Activated T-cell treated with anti-CD3 and anti-CD28 coated beads for 24 hours (primary cell): ENCODE measurements around the gene ALKBH4.
"Not testable (repeated sequence)": the region's sequence is repeated elsewhere in the genome, so short reads cannot be mapped to it uniquely, and the experiment has no call there.

Source experiments
- DNase-seq: peaks from one replicate; pipeline ENCODE4 v3.0.0-alpha.2; 2020; ENCODE audit warnings: low read depth

Gene ALKBH4

GRCh38 chr7:102455596-102455995, 9.1 kb downstream of the ALKBH4 start:
- DNase-seq: no peak

GRCh38 chr7:102454932-102455331, 9.7 kb downstream of the ALKBH4 start:
- DNase-seq: not testable (repeated sequence)

- DNase-seq: no peak
Measured at GRCh38 chr7:102454468-102454867, 10.2 kb downstream of the ALKBH4 start.

DNA sequence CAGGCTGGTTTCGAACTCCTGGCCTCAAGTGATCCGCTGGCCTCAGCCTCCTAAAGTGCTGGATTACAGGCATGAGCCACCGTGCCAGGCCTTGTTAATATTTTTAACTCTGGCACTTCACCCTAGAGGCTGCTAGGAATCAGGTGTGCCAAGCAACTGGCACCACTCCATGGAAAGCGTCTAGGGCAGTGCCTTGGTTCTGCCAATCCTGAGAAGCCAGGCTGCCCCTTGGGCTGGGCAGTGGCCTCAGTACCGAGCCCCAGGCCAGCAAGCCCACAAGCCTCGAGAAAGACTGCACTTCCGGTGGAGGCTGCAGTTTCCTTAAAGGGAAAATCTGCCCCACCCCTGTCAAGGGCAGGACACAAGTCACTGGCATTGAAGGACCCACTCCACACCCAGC, 11.3 kb downstream of the ALKBH4 start:
- DNase-seq: no peak

DNA sequence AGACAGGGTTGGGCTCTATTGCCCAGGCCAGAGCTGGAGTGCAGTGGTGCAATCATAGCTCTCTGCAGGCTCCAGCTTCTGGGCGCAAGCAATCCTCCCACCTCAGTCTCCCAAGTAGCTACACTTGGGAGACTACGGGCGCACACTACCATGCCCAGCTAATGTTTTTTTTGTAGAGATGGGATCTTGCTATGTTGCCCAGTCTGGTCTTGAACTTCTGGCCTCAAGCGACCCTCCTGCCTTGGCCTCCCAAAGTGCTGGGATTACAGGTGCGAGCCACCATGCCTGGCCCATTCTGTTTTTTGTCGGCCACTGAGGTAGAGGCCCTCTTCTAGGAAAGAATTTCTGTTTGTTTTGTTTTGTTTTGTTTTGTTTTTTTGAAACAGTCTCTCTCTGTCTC, 12.2 kb downstream of the ALKBH4 start:
- no peak for DNase-seq

DNA sequence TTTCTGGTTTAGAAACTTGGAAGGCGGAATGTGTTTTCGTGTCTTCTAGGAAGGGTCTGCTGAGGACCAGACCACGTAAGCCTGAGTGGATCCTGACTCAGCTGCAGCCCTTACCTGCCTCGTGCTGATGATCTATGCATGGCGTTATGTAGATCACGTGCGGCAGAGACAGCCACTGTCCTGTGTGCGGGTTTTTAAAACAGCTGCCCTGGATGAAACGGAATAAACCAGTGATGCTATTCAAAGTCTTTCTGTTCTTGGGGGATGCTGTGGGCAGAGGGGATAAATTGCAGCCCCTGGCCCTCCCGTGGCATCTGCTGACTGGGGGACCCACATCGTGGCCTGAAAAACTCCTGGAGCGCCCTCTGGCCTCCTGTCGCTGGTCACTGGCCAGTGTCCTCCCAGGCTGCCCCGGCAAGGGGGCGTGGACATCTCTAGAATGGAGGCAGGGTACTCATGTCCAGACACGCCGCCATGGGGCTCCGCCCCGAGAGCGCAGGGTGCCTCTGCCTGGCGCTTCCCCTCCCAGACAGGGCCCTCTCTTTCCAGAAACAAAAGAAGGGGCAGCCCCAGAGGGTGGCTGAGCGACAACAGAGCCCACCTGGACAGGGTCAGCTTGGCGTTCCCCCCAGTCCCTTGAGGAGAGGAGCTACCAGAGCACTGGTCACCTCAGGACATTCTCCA, 13.2 kb downstream of the ALKBH4 start:
- no peak for DNase-seq

DNA sequence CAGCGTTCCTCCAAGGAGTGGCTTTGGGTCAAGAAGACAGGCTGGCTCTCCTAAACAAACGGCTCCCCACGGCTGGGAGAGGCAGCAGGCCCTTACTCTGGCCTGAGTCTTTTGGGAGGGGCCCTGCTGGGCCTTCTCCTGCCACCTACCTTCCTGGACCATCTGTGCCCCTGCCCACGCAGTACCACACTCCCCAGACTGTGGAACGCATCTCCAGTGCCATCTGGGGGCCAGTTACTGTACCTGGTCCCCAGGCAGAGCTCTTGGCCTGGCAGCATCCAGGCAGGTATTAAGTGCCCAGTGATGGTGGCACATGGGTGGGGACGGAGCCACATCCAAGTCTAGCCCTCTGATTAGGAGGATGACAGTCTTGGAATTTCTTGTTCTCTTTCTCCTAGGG, 14.4 kb downstream of the ALKBH4 start:
- DNase-seq: peak; percentile 44

DNA sequence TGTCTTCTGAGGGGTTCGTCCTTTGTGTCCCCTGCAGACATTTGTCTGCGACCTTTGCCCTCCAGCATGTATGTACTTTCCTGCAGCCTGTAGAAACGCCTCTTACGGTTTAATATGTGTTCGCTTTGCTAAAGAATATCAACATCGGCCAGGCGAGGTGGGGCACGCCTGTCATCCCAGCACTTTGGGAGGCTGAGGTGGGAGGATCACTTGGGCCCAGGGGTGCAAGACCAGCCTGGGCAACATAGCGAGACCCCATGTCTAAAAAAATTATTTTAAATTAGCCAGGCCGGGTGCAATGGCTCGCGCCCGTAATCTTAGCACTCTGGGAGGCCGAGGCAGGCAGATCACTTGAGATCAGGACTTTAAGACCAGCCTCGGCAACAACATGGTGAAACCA, 15.5 kb downstream of the ALKBH4 start:
- no peak for DNase-seq

- no peak for DNase-seq
Measured at GRCh38 chr7:102447311-102447710, 17.4 kb downstream of the ALKBH4 start.

GRCh38 chr7:102446387-102447156, 18.1 kb downstream of the ALKBH4 start:
- no peak for DNase-seq

GRCh38 chr7:102445674-102446071, 19.0 kb downstream of the ALKBH4 start:
- no peak for DNase-seq

- DNase-seq: no peak
Measured at GRCh38 chr7:102444961-102445673, 19.5 kb downstream of the ALKBH4 start.

DNA sequence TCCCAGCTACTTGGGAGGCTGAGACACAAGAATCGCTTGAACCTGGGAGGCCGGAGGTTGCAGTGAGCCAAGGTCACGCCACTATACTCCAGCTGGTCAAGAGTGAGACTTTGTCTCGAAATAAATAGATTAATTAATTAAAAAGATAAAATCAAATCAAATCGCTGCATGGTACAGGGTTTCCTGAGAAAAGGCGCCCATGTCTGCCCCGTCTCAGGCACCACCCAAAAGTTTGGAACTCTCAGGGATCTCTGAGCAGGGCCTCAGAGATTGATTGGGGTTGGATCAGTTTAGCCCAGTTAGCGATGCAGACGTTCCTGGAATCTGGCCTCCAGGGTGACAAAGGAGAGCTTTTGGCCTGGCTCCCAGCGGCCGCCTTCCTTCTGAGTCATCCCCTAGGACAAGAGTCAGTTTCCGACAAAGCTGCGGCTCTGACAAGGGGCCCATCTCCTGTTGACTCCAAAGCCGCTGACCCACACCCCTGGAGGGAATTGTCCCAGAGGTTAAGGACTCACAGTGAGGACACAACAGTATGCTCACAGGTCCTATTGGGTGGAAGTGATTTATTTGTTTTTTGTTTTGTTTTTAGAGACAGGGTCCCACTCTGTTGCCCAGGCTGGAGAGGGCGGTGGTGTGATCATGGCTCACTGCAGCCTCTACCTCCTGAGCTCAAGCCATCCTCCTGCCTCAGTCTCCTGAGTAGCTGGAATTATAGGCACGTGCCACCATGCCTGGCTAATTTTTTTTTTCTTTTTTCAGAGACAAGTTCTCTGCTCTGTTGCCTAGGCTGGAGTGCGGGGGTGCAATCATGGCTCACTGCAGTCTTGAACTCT, 24.5 kb downstream of the ALKBH4 start:
- no peak for DNase-seq

- DNase-seq: no peak
Measured at GRCh38 chr7:102436118-102436517, 28.5 kb downstream of the ALKBH4 start.

DNA sequence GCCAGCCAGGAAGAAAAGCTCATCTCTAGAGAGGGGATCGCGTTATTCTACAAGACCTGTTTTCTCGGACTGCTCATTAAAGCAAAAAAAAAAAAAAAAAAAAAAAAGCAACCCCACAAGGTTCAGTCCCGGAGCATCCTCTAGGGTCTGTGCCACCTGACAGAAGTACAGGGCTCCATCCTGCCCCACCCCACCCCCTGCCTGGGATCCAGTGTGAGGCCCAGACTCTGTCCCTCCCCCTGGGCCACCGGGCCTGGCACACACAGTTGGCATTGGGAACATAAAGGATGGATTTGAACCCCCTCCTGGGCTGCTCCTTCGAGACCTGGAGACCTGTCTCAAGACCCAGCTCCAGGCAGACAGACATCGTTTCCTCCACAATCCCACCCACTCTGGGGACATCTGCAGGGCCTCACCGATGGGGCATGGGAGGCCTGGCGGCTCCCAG, 30.6 kb downstream of the ALKBH4 start:
- no peak for DNase-seq

DNA sequence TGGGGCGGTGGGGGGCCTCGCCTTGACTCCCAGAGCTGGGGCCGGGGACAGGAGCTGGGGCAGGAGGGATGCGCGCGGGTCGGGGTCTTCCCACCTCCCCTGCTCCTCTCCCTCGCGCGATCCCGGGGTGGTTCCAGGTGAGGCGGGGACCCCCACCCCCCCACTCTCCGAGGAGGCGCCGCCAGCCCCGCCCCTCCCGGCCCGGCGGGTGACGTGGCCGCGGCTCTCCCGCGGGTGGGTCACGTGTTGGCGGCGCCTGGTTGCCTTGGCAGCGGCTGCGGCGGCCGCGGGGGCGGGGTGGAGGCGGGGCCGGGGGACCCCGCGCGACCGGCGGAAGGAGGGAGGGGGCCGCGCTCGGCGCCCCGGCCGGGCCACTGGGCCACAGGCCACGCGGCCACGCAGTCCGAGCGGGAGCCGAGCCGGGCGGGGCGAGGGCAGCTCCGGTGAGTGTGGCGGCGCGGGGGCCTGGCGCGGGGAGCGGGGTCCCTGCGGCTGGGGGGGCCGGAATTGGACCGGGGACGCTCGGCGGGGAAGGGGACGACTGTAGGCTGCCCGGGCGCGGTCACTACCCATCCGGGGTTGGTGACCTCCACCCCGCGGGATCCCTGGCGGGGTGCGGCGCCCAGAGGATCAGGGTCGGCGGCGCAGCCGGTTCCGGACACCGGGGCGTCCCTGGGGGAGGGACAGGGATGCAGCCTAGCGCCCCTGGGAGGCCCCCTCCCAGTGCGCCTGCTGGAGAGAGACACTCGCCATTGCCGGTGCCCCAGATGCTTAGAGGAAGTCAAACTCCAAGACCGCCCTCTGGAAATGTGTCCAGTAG, 31.2 kb downstream of the ALKBH4 start, which contains the start of gene ORAI2:
TSS of gene ORAI2 (plus strand) at position 357 of the 820 bp plus-strand sequence. CDS start 5,382 bp downstream, outside the sequence.
- peak; percentile 81 for DNase-seq

- no peak for DNase-seq
Measured at GRCh38 chr7:102432442-102433218, 32.0 kb downstream of the ALKBH4 start.

DNA sequence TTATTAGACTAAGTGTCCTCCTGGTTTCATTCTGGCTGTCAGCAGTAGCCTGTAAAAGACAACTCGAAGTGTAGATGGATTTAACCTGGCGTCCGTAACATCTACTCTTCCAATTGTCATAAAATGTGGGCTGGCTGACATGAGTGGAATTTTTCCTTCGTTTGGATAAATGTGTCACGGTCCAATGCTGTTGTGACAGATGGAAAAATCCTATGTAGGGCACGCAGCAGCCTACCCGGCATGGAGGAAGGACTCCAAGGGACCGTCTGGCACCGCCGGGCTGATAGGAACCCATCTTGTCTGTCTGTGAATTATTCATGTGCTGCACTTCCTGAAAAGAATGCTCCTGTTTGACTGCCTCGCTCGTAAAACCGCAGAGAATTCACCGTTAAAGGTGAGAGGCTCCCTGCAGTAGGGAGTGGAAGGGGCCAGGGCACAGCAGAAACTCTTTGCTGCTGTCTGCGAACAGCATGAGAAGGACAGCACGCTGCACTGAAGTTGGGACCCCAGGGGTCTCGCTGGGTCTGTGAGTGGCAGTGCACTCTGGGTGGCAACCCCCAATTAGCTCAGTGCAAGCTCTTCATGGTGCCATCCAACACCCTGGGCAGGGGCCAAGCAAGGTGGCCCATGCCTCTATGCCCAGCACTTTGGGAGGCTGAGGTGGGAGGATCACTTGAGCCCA, 32.9 kb downstream of the ALKBH4 start:
- DNase-seq: peak; percentile 34

- DNase-seq: no peak
Measured at GRCh38 chr7:102429141-102429899, 35.3 kb downstream of the ALKBH4 start.
